Hepatocyte (in vitro differentiated cells): ENCODE results near the gene CFAP77. TPM values are rescaled to one million over a fixed set of nuclear protein-coding genes. Genes with fewer than 3 reads are reported as not detected.

Experiments
- DNase-seq: peaks from one replicate; pipeline ENCODE4 v3.0.0-alpha.2; 2016; ENCODE audit warnings: low spot score
- H2AFZ ChIP-seq: fragments of 200-600 bp; sonication (generic); 2 replicates; pipeline ENCODE4 v1.6.0; 2016; ENCODE audit warnings: antibody characterized with exemption, mild to moderate bottlenecking
- H3K27ac ChIP-seq: fragments of 200-600 bp; sonication (generic); 2 replicates; pipeline ENCODE4 v1.5.1; 2016; ENCODE audit warnings: mild to moderate bottlenecking
- H3K27me3 ChIP-seq: fragments of 200-600 bp; sonication (generic); 2 replicates; pipeline ENCODE4 v1.6.1; 2016
- H3K36me3 ChIP-seq: fragments of 200-600 bp; sonication (generic); replicated peaks from 2 replicates; pipeline ENCODE4 v1.5.1; 2016; ENCODE audit warnings: low read depth; ENCODE audit not compliant: insufficient read depth
- H3K4me1 ChIP-seq: fragments of 200-600 bp; sonication (generic); 2 replicates; pipeline ENCODE4 v1.5.1; 2016; ENCODE audit warnings: mild to moderate bottlenecking, moderate library complexity; ENCODE audit not compliant: insufficient read depth
- H3K4me2 ChIP-seq: fragments of 200-600 bp; sonication (generic); 2 replicates; pipeline ENCODE4 v1.6.0; 2016
- H3K4me3 ChIP-seq: fragments of 200-600 bp; sonication (generic); 2 replicates; pipeline ENCODE4 v1.5.1; 2016; ENCODE audit warnings: mild to moderate bottlenecking
- H3K79me2 ChIP-seq: fragments of 200-600 bp; sonication (generic); 2 replicates; pipeline ENCODE4 v1.6.0; 2017; ENCODE audit warnings: mild to moderate bottlenecking
- H3K9me2 ChIP-seq: fragments of 200-600 bp; sonication (generic); replicated peaks from 2 replicates; pipeline ENCODE4 v1.6.0; 2017; ENCODE audit warnings: mild to moderate bottlenecking; ENCODE audit not compliant: insufficient read depth
- H3K9me3 ChIP-seq: fragments of 200-600 bp; sonication (generic); 2 replicates; pipeline ENCODE4 v1.5.1; 2016; ENCODE audit warnings: low read depth, mild to moderate bottlenecking
- H4K20me1 ChIP-seq: fragments of 200-600 bp; sonication (generic); 2 replicates; pipeline ENCODE4 v1.6.0; 2016; ENCODE audit warnings: mild to moderate bottlenecking; ENCODE audit not compliant: insufficient read depth, poor library complexity, severe bottlenecking
- EZH2 ChIP-seq: fragments of 200-600 bp; sonication (generic); IDR thresholded peaks from 2 replicates; pipeline ENCODE4 v1.6.1; 2016; ENCODE audit warnings: antibody characterized with exemption, mild to moderate bottlenecking, borderline replicate concordance
- EZH2phosphoT487 ChIP-seq: fragments of 200-600 bp; sonication (generic); IDR thresholded peaks from one replicate; pipeline ENCODE4 v1.6.1; 2018; ENCODE audit warnings: antibody characterized with exemption, mild to moderate bottlenecking, low read depth, moderate library complexity; ENCODE audit not compliant: unreplicated experiment, severe bottlenecking
- WGBS: methylation state at CpG from one replicate; pipeline ENCODE4 v1.1.6; 2016; ENCODE audit warnings: low lambda C conversion rate; ENCODE audit errors: missing lambda C conversion rate; 5-methylcytosine and 5-hydroxymethylcytosine counted together
- polyA plus RNA-seq: library from polyadenylated mRNA; unstranded; fragments of >200 nt; fragmentation: Nextera tagmentation; extraction: Ambion mirVana; gene quantifications from 2 replicates; pipeline ENCODE4 v1.2.1, GENCODE V29; 2016
- total RNA-seq: library from RNA; depleted of rRNA; stranded (reverse); fragments of >200 nt; gene quantifications from 2 replicates; pipeline ENCODE4 v1.2.3, GENCODE V29; 2014
- TF ChIP-seq, protein P1 (sequence below): fragments of 200-600 bp; sonication (generic); IDR thresholded peaks from 2 replicates; pipeline ENCODE4 v1.5.1; 2016; ENCODE audit warnings: antibody characterized with exemption, mild to moderate bottlenecking; ENCODE audit not compliant: poor library complexity

CFAP77 gene
- total and polyA plus RNA-seq, 2 experiments from 2014 or later: 0.70 to 1.2 TPM

DNA sequence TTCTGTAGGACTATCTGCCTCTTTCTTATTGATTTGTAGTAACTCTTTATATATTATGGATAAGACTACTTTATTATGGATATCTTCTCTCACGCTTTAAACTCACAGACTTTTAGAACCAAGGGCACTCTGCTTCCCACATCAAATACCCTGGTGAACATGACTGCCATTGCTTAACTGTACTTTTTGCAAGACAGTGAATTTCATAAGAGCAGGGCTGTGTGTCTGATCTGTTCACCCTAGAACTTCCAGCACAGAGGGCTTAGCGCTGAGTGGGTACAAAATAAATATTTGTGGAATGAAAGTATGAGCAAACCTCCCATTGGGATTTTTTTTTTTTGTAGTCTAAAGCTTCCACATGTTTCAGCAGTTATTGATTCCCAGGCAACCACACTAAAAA is 84.8 kb downstream of the CFAP77 start:
- H3K4me1 ChIP-seq: no peaks in the 10 kb centered on the region
- WGBS: 81% methylated on average over 2 of the region's 2 CpGs

DNA sequence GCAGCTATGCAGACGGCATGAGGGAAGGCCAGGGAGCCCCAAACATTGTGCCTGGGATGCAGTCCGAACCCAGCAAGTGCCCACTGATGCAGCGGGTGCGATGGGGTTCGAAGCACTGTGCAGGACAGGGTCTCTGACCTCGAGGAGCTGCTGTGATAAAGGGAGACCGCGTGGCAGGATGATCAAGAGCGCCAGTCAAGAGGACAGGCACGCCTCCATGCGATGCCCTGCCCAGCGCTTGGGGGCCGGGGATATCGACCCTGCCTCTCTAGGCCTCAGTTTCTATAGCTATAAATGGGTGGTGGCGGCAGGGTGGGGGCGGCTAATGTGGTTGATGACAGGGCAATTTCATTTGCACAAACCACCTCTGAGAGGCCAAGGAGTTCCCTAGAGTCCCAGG is 87.7 kb downstream of the CFAP77 start:
- H3K79me2 ChIP-seq: no peaks in the 10 kb centered on the region
- H3K36me3 ChIP-seq: no peaks in the 10 kb centered on the region
- no peaks in the 10 kb centered on the region for H3K9me2 ChIP-seq
- TF ChIP-seq, protein P1, sequence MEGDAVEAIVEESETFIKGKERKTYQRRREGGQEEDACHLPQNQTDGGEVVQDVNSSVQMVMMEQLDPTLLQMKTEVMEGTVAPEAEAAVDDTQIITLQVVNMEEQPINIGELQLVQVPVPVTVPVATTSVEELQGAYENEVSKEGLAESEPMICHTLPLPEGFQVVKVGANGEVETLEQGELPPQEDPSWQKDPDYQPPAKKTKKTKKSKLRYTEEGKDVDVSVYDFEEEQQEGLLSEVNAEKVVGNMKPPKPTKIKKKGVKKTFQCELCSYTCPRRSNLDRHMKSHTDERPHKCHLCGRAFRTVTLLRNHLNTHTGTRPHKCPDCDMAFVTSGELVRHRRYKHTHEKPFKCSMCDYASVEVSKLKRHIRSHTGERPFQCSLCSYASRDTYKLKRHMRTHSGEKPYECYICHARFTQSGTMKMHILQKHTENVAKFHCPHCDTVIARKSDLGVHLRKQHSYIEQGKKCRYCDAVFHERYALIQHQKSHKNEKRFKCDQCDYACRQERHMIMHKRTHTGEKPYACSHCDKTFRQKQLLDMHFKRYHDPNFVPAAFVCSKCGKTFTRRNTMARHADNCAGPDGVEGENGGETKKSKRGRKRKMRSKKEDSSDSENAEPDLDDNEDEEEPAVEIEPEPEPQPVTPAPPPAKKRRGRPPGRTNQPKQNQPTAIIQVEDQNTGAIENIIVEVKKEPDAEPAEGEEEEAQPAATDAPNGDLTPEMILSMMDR: no peak
- TF ChIP-seq EZH2phosphoT487 (no peak), EZH2 (no peak)
- DNase-seq: no peak
- WGBS: 96% methylated on average over 16 of the region's 16 CpGs
- no peak overlapping the region for H3K4me3 ChIP-seq
- no peaks in the 10 kb centered on the region for H4K20me1 ChIP-seq
- no peaks in the 10 kb centered on the region for H3K4me1 ChIP-seq
- no peaks in the 10 kb centered on the region for H3K27me3 ChIP-seq
- H2AFZ ChIP-seq: no peak overlapping the region
- no peak overlapping the region for H3K27ac ChIP-seq
- H3K9me3 ChIP-seq: no peaks in the 10 kb centered on the region
- H3K4me2 ChIP-seq: no peak overlapping the region

More for the DNA sequence above, 84.8 kb downstream of the CFAP77 start:
- Histone ChIP-seq H3K4me3 (no peak overlapping the region), H4K20me1 (no peaks in the 10 kb centered on the region), H3K4me2 (no peak overlapping the region), H3K79me2 (no peaks in the 10 kb centered on the region), H3K27ac (no peak overlapping the region), H3K36me3 (no peaks in the 10 kb centered on the region), H3K9me3 (no peaks in the 10 kb centered on the region), H3K9me2 (no peaks in the 10 kb centered on the region), H3K27me3 (no peaks in the 10 kb centered on the region), H2AFZ (no peak overlapping the region)
- TF ChIP-seq EZH2phosphoT487 (no peak), EZH2 (no peak)
- TF ChIP-seq, protein P1: no peak
- DNase-seq: no peak

DNA sequence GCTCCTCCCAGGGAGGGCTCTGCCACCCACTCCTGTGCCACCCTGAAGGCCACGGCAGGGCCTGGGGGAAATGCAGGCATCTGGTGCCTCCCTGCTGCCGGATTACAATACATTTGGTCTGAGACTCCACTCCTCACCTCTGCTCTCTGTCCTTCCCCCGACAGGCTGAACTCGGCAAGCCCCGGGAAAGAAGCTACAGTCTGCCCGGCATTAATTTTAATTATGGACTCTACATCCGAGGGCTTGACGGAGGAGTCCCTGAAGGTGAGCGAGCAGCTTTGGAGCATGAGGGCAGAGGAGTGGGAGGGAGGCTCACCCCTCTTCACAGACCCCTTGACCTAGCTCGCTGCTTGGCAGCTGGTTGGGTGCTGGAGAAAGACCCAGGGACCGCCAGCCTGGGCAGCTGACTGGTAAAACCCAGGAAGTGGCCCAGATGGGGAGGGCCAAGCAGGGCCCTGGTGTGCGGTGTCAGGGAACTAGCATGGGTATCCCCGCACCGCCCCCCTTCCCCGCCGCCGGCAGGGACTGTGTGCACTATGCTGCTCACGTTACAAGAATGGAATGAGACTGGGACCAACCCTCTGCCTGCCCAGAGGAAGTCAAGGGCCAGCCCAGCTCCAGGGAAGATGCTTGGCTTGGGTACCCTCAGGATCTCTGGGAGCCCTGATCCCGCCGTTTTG is 88.7 kb downstream of the CFAP77 start:
- Histone ChIP-seq H4K20me1 (no peaks in the 10 kb centered on the region), H3K36me3 (no peaks in the 10 kb centered on the region), H3K79me2 (no peaks in the 10 kb centered on the region), H2AFZ (no peak overlapping the region), H3K27me3 (peaks cover 8% of the 10 kb centered on the region), H3K9me2 (no peaks in the 10 kb centered on the region), H3K27ac (no peak overlapping the region), H3K4me2 (no peak overlapping the region), H3K4me1 (no peaks in the 10 kb centered on the region), H3K4me3 (no peak overlapping the region), H3K9me3 (no peaks in the 10 kb centered on the region)
- DNase-seq: no peak
- WGBS: 64% methylated on average over 20 of the region's 20 CpGs
- TF ChIP-seq, protein P1: no peak
- TF ChIP-seq EZH2: no peak
- TF ChIP-seq EZH2phosphoT487: no peak
